ENCODE measurements around the gene GPR15LG.

The GPR15LG gene

GRCh38 chr10:84217746-84218145 lies 44.1 kb downstream of the GPR15LG start:
- no peak for DNase-seq

GRCh38 chr10:84221916-84222315 lies 48.3 kb downstream of the GPR15LG start:
- no peak for DNase-seq

GRCh38 chr10:84224411-84225028 lies 50.9 kb downstream of the GPR15LG start:
- DNase-seq = no peak

DNA sequence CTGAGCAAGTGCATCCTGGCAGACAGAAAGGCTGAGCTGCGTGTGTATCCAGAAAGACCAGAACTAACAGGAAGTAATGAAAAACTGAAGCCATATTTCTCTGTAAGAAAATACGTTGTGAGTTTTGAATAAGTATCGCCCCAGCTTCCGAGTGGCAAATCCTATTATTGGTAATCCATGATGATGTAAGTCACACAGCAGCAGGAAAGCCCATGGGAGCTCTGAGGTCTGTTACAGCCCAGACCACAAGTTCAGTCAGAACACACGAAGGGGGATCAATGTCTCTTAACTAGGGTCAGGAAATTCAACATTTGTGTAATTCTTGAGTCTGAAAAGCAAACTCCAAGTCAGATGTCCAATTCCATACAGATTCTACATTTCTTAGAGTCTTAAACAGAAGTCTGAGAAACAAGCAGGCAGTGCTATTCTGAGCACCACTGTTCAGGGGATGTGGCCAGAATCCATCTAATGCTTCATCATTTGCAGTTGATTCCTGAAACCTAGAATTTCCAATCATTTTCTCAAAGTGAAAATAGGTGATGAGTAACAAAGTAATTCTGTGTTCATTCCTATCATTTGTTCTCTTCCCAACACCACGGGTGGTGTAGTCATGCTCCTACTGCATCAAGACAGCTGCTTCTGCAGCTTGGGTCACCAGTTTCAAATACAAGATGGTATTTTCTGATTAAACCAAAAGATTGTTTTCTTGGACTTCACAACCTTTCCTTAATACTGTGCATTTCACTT lies 52.0 kb downstream of the GPR15LG start, which contains the start of gene LRIT2:
TSS of gene LRIT2 (minus strand) at position 118 of the 747 bp plus-strand sequence. CDS start at position 94, 24 bp downstream.
- DNase-seq = no peak

DNA sequence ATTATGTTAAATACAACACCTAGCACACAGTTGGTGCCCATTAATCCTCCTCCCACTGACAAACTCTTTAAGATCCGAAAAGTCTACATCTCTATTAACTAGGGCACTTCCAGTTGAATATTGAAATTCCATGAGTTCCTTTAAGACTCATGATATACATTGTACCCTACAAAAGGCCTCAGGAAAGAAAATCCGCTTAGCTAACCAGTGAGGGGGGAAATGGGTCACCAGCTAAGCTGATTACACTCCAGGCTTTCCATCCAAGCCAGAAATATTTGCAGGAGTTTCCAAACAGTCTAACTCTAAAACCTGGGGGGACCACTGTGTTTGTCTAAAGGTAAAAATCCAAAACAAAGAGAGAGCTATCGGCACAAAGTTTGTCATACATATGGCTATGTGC lies 53.0 kb downstream of the GPR15LG start:
- DNase-seq = no peak

GRCh38 chr10:84227810-84228209 lies 54.2 kb downstream of the GPR15LG start:
- DNase-seq = no peak

- DNase-seq = no peak
Measured at GRCh38 chr10:84230359-84230758, 56.8 kb downstream of the GPR15LG start.

DNA sequence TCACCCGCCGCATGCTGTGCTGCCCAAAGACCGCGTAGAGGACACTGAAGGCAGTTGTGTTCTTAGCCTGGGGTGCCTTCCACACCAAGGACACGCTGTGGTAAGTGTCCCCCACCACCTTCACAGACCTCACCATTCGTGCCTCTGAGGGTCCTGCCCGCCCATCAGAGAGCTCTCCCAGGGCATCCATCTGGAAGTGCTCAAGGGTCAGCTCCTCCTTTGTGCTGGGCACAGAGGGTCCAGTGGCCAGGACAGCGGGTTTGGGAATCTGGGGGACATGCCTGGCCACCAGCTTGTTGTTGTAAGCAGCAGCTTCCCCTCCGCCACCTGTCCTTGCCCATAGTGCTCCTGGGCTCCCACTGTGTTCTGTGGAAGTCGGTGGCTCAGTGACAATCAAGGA lies 58.8 kb downstream of the GPR15LG start:
- no peak for DNase-seq

DNA sequence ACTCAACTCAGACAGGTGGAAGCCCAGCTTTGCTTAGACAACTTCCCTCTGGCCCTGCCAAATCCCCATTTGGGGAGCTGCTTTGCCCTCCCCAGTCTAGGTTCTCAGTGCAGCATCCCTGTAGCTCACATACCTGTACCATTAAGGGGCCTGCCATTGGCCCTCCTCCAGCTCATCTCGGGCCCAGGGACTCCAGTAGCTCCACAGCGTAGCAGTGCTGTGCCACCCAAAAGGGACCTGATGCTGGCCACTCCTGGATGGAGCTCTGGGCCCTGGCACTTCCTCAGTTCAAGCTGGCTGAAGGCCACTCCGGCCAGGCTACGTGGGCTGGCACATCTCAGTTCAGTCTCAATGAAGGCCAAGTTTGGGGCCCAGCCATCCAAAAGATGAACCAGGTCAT lies 60.3 kb downstream of the GPR15LG start:
- no peak for DNase-seq

- no peak for DNase-seq
Measured at GRCh38 chr10:84234479-84234878, 60.9 kb downstream of the GPR15LG start.

Measured in NCI-H2107 (cell line).